ENCODE data around the gene TMEM229A. TPM values are rescaled to one million over a fixed set of nuclear protein-coding genes. Genes with fewer than 3 reads are reported as not detected.
"Not testable (repeated sequence)": the region's sequence is repeated elsewhere in the genome, so short reads cannot be mapped to it uniquely, and the experiment has no call there.

The TMEM229A gene
- not detected for total RNA-seq
- not detected for polyA plus RNA-seq
- 0 reads per million in 6 experiments for total RNA-seq

DNA sequence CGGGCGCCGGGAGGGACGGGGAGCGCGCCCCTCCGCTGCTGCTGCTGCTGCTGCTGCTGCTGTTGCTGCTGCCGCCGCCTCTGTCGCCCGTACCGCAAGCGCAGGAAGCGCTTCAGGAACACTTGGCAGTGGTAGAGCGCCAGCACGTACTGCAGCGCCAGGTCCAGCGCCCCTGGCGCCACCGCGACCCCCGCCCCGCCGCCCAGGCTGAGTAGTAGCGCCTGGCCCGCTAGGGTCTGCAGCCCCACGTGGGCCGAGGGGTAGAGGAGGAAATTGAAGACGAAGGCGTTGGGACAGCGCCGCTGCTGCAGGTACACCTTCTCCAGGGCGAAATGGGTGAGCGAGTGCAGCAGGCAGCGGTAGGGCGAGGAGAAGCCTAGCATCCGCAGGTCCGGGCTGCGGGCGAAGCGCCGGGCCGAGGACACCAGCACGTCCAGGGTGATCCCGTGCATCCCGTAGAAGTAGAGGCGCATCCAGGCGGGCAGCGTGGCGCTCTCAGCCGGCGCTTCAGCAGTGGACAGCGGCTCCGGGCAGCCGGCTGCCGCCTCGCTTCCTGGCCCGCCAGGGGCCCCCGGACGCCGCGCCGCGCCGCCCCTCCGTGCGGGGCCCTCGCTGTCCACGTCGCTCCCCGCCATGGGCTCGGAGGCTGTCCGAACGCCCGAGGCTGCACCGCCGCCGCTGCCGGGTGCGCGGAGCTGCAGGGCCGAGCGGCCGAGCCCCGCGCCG, at the start of gene TMEM229A:
Gene TMEM229A (minus strand): TSS at position 699 of the 726 bp plus-strand sequence. CDS start 64 bp downstream, at position 635.
- no peak within 1 kb of the TSS for H3K27ac Mint-ChIP-seq
- H3K9me3 Mint-ChIP-seq: peaks cover 0 to 2% (median 0%) of the 10 kb centered on the region in 9 donors
- peaks cover 0 to 5% (median 3%) of the 10 kb centered on the region in 3 donors for H3K36me3 Mint-ChIP-seq
- ATAC-seq: no peak
- POLR2A ChIA-PET: no interaction called here
- DNase-seq: peak in 2 of 10 donors; percentile 1 to 5
- peak within 1 kb of the TSS; percentile 34 to 86 (median 76) for H3K4me3 Mint-ChIP-seq
- H3K4me1 Mint-ChIP-seq: peaks cover 6 to 16% (median 12%) of the 10 kb centered on the region in 4 donors
- peaks cover 31 to 59% (median 43%) of the 10 kb centered on the region in 5 donors for H3K27me3 Mint-ChIP-seq

DNA sequence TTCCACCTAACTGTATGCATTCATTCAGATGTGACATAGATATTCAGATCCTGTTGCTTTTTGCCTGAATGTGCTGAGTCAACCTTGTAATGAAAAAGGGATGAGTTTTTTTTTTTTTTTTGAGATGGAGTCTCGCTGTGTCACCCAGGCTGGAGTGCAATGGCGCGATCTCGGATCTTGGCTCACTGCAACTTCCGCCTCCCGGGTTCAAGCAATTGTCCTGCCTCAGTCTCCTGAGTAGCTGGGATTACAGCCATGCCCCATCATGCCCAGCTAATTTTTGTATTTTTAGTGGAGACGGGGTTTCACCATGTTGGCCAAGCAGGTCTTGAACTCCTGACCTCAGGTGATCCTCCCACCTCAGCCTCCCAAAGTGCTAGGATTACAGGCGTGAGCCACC, 49.4 kb upstream of the TMEM229A start:
- H3K36me3 Mint-ChIP-seq, H3K27me3 Mint-ChIP-seq, POLR2A ChIA-PET, DNase-seq, ATAC-seq, H3K4me1 Mint-ChIP-seq, H3K4me3 Mint-ChIP-seq, H3K27ac Mint-ChIP-seq: not testable (repeated sequence)
- H3K9me3 Mint-ChIP-seq: peaks cover 0 to 13% (median 1%) of the 10 kb centered on the region in 9 donors

DNA sequence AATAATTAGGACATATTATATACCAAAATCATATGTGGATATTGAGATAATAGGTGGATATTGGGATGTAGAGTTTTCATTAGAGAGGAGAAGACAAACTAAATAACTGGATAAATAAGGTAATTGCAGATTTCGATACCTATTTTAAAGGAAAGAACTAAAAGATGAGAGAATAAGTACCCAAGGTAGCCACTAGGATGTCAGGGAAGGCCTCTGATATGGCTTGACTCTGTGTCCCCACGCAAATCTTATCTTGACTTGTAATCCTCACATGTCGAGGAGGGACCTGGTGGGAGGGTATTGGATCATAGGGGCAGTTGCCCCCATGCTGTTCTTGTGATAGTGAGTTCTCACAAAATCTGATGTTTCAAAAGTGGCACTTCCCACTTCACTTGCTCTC, 44.7 kb upstream of the TMEM229A start:
- Mint-ChIP-seq H3K9me3 (peaks cover 0 to 13% (median 0%) of the 10 kb centered on the region in 9 donors), H3K4me1 (no peaks in the 10 kb centered on the region), H3K4me3 (no peak overlapping the region), H3K27ac (no peak overlapping the region), H3K27me3 (no peaks in the 10 kb centered on the region), H3K36me3 (no peaks in the 10 kb centered on the region)
- POLR2A ChIA-PET: no interaction called here
- ATAC-seq (no peak), DNase-seq (no peak)

DNA sequence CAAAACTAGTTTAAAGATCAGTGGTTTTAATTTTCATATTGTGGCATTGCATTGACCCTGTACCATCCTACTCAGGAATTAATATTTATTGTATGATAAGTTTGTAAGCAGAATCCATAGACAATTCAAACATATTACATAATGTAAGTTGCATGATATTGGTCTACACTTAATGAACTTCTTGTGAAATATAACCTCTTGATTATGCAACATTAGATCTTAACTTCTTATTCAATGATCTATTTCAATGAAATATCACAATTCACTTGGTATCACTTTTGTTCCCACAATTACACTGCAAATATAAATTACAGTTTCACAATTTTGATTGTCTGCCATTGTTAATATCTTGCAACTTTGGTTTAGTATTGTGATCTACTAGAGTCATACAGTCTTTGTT, 44.0 kb upstream of the TMEM229A start:
- POLR2A ChIA-PET: no interaction called here
- H3K36me3 Mint-ChIP-seq: no peaks in the 10 kb centered on the region
- H3K27me3 Mint-ChIP-seq: peaks cover 0 to 1% (median 0%) of the 10 kb centered on the region in 5 donors
- H3K9me3 Mint-ChIP-seq: peaks cover 0 to 13% (median 0%) of the 10 kb centered on the region in 9 donors
- DNase-seq: no peak
- H3K4me3 Mint-ChIP-seq: no peak overlapping the region
- H3K27ac Mint-ChIP-seq: no peak overlapping the region
- H3K4me1 Mint-ChIP-seq: no peaks in the 10 kb centered on the region
- ATAC-seq: no peak

DNA sequence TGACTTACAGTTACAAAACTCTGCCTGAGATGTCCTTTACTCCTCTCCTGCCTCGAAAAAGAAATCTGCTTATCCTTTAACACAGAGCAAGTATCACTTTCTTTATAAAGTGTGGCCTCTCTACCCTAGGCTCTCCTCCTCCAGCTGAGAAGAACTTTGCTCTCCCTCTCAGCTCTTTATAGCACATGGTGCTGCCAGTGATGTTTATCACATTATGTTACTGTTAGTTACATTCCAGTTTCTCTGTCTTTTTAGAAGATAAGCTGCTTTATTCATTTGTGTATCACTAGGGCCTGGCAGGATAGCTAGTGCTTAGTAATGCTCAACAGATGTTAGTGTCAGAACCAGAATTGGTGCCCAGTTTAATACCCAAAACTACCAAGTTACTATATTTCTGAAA, 41.1 kb upstream of the TMEM229A start:
- H3K27me3 Mint-ChIP-seq: peaks cover 0 to 1% (median 0%) of the 10 kb centered on the region in 5 donors
- no peak overlapping the region for H3K4me3 Mint-ChIP-seq
- no peaks in the 10 kb centered on the region for H3K4me1 Mint-ChIP-seq
- no peak for ATAC-seq
- no peak for DNase-seq
- H3K9me3 Mint-ChIP-seq: peaks cover 0 to 13% (median 0%) of the 10 kb centered on the region in 9 donors
- H3K27ac Mint-ChIP-seq: no peak overlapping the region
- H3K36me3 Mint-ChIP-seq: no peaks in the 10 kb centered on the region
- POLR2A ChIA-PET: no interaction called here

DNA sequence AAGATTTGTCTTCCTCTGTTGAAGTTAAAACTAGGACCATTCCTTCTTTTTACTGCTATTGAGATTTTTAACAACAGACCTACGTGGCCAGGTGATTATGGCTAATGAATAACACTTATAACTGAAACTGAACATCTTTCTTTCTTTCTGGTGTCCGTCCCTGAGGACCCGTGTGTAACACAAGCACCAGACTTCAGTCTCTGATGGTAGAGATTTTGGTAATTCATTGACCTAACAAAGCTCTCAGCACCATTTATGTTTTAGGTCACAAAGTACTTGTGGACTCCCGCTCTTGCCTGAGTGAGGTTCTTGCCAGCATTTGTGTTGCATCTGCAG, 40.4 kb upstream of the TMEM229A start:
- POLR2A ChIA-PET: no interaction called here
- peaks cover 0 to 1% (median 0%) of the 10 kb centered on the region in 5 donors for H3K27me3 Mint-ChIP-seq
- peaks cover 0 to 8% (median 0%) of the 10 kb centered on the region in 9 donors for H3K9me3 Mint-ChIP-seq
- H3K4me3 Mint-ChIP-seq: no peak overlapping the region
- H3K4me1 Mint-ChIP-seq: no peaks in the 10 kb centered on the region
- no peak overlapping the region for H3K27ac Mint-ChIP-seq
- no peak for ATAC-seq
- no peaks in the 10 kb centered on the region for H3K36me3 Mint-ChIP-seq
- DNase-seq: no peak

DNA sequence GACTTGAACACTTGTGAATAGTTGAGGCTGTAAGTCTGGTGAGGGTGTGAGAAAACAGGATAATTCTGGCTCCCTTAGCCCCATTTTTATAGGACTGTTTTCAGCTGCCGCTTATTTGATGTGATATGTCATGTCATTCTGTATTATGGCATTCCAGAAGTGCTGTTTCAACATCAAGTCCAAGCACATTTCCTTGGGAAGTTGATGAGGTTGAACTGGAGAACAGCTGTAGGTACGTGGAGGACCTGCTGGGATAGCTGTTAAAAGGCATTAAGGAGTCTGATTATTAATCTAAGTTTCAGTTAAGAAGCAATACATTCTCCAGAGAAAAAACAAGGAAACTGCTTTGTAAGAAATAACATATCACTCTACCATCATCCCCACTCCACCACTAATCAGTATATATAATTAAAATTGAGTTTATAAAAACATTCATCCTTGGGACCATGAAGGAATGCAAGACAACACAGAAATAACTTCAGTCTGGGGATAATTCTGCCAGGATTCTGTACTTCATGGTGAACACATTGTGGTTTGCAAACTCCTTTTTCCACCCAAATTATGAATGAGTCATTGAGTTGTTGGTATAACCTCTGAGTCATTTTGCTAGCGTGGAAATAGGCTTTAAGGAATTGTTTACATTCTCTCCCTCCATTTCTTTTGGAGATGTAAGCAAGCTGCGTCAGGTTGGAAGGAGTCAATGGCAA, 39.9 kb upstream of the TMEM229A start:
- Mint-ChIP-seq H3K9me3 (peaks cover 0 to 5% (median 0%) of the 10 kb centered on the region in 9 donors), H3K4me1 (no peaks in the 10 kb centered on the region), H3K4me3 (no peak overlapping the region), H3K36me3 (no peaks in the 10 kb centered on the region), H3K27ac (no peak overlapping the region), H3K27me3 (peaks cover 0 to 1% (median 0%) of the 10 kb centered on the region in 5 donors)
- ATAC-seq (no peak), DNase-seq (no peak)
- POLR2A ChIA-PET: no interaction called here

DNA sequence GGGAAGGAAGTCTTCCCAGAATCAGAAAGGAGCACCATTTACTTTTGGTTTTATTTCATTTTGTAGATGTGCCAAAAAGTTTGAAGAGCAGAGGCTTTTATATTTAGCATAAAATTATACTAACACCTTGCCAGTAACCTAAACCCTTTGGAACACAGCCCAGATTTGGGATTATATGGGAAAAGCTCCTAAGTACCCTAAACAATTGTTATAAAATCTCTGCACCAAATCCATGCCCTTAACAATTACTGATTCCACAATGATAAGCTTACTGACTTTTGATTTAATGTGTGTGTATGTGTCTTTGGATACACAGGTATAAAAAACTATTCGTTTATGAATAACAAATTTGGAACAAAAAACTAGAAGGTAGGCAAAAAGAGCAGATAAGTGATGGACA, 39.0 kb upstream of the TMEM229A start:
- no peaks in the 10 kb centered on the region for H3K4me1 Mint-ChIP-seq
- H3K27ac Mint-ChIP-seq: no peak overlapping the region
- ATAC-seq (no peak), DNase-seq (no peak)
- H3K9me3 Mint-ChIP-seq: peaks cover 0 to 6% (median 0%) of the 10 kb centered on the region in 9 donors
- peaks cover 0 to 5% (median 0%) of the 10 kb centered on the region in 5 donors for H3K27me3 Mint-ChIP-seq
- POLR2A ChIA-PET: no interaction called here
- no peak overlapping the region for H3K4me3 Mint-ChIP-seq
- no peaks in the 10 kb centered on the region for H3K36me3 Mint-ChIP-seq

DNA sequence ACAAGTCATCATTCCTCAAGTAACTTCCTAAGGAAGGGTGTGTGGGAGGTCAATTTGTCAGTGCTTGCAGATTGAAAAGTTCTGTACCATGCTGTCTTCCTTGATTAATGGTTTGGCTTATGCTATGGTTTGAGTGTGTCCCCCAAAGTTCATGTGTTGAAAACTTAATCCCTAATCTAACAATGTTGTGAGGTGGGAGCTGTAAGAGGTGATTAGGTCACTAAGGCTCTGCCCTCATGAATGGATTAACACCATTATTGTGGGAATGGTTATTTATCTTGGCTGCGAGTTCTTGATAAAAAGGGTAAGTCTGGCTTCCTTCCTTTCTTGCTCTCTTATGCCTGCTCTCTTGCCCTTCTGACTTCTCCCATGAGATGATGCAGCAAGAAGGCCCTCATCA, 29.3 kb upstream of the TMEM229A start:
- H3K4me3 Mint-ChIP-seq: no peak overlapping the region
- POLR2A ChIA-PET: no interaction called here
- no peak for ATAC-seq
- no peak for DNase-seq
- no peak overlapping the region for H3K27ac Mint-ChIP-seq
- H3K36me3 Mint-ChIP-seq: no peaks in the 10 kb centered on the region
- H3K4me1 Mint-ChIP-seq: no peaks in the 10 kb centered on the region
- H3K27me3 Mint-ChIP-seq: no peaks in the 10 kb centered on the region
- peaks cover 0 to 6% (median 2%) of the 10 kb centered on the region in 9 donors for H3K9me3 Mint-ChIP-seq

DNA sequence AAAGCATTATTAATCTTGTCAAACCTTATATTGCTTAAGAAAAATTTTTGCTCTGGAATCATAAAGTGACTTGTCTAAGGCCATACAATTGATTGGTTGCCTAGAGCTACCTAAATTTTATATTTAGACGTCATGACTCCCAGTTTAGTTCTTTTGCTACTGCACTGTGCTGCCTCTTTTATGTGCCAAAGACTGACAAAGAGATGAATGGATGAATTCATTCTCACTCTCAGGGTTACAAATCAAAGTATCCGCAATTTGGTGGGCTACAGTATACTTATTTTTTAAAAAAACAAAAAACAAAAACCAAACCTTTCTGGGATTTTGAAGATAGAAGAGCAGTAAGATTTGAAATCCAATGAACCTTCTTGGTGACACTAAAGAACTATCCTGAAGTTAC, 27.7 kb upstream of the TMEM229A start:
- DNase-seq (no peak), ATAC-seq (no peak)
- no peaks in the 10 kb centered on the region for H3K36me3 Mint-ChIP-seq
- H3K27ac Mint-ChIP-seq: no peak overlapping the region
- no peaks in the 10 kb centered on the region for H3K27me3 Mint-ChIP-seq
- no peak overlapping the region for H3K4me3 Mint-ChIP-seq
- POLR2A ChIA-PET: no interaction called here
- H3K4me1 Mint-ChIP-seq: no peaks in the 10 kb centered on the region
- peaks cover 0 to 5% (median 0%) of the 10 kb centered on the region in 9 donors for H3K9me3 Mint-ChIP-seq

DNA sequence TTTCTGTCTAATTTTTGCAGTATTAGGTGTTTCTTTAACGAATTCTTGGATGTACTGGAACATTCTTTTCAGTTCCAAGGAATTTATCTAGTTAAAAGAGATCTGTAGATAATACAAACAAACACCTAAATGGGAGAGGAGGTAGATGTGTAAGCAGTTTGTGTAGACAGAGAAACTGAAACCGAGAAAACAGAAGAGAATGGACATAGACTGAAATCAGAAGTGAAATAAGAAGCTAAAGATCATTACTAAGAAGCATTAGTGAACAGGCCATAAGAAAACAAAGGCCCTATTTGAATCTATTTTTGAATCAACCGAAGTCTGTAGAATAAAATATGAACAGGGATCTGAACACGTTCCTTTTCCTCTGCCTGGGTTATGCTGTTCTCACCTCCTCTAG, 26.5 kb upstream of the TMEM229A start:
- no peak overlapping the region for H3K27ac Mint-ChIP-seq
- no peaks in the 10 kb centered on the region for H3K4me1 Mint-ChIP-seq
- no peaks in the 10 kb centered on the region for H3K27me3 Mint-ChIP-seq
- H3K9me3 Mint-ChIP-seq: peaks cover 0 to 1% (median 0%) of the 10 kb centered on the region in 9 donors
- ATAC-seq (no peak), DNase-seq (no peak)
- POLR2A ChIA-PET: no interaction called here
- no peaks in the 10 kb centered on the region for H3K36me3 Mint-ChIP-seq
- no peak overlapping the region for H3K4me3 Mint-ChIP-seq

DNA sequence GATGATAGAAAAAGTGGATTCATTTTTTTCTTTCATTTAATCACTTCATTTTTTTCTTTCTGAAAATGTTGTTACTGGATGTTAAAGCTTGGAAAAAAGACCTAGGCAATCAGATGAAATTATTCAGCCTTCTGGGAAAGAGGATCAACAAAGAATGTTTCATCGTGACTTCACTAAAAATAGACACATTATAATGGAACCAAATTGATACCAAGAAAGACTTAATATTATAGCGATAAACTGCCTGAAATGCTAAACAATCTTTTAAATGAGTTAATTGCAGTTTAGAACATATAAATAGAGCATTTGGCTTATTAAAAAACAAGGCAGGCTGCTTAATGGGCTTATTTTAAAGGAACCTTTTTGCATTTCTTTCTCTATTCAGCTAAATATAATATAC, 25.6 kb upstream of the TMEM229A start:
- no peaks in the 10 kb centered on the region for H3K9me3 Mint-ChIP-seq
- no peaks in the 10 kb centered on the region for H3K4me1 Mint-ChIP-seq
- no peak for DNase-seq
- no peaks in the 10 kb centered on the region for H3K27me3 Mint-ChIP-seq
- no peaks in the 10 kb centered on the region for H3K36me3 Mint-ChIP-seq
- H3K4me3 Mint-ChIP-seq: no peak overlapping the region
- POLR2A ChIA-PET: no interaction called here
- no peak overlapping the region for H3K27ac Mint-ChIP-seq
- ATAC-seq: no peak

DNA sequence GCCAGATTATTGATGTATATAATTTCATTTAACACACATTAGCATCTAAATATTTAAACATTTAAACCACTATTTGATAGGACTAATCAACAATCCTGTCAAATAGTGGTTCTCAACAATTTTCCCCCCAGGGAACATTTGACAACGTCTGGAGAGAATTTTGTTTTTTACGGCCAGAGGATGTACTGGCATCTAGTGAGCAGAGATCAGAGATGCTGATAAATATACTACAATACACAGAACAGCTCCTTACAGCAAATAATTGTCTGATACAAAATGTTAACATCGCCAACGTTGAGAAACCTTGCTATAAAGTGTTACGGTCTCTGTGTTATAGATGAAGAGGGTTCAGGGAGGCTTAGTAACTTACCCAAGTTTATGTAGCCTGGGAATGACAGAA, 25.0 kb upstream of the TMEM229A start:
- no peaks in the 10 kb centered on the region for H3K27me3 Mint-ChIP-seq
- DNase-seq: no peak
- no peak for ATAC-seq
- H3K36me3 Mint-ChIP-seq: no peaks in the 10 kb centered on the region
- H3K4me3 Mint-ChIP-seq: no peak overlapping the region
- H3K27ac Mint-ChIP-seq: no peak overlapping the region
- POLR2A ChIA-PET: no interaction called here
- H3K4me1 Mint-ChIP-seq: no peaks in the 10 kb centered on the region
- H3K9me3 Mint-ChIP-seq: no peaks in the 10 kb centered on the region
